Suprapubic skin (tissue), 4 donors: ENCODE data around the gene ABHD12B. TPM values are rescaled to one million over a fixed set of nuclear protein-coding genes. Genes with fewer than 3 reads are reported as not detected.

Experiments
- DNase-seq, 2 donors: peaks; one replicate each; pipeline ENCODE4 v3.0.0-alpha.2; 2019; ENCODE audit warnings: low spot score in 2 of 2
- H3K27ac ChIP-seq: fragments of 200-600 bp; sonication (generic); one replicate; pipeline ENCODE4 v1.5.1; 2019
- H3K27me3 ChIP-seq: fragments of 200-600 bp; sonication (generic); one replicate; pipeline ENCODE4 v1.5.1; 2019
- H3K36me3 ChIP-seq: fragments of 200-600 bp; sonication (generic); one replicate; pipeline ENCODE4 v1.5.1; 2019
- H3K4me1 ChIP-seq: fragments of 200-600 bp; sonication (generic); one replicate; pipeline ENCODE4 v1.5.1; 2019
- H3K4me3 ChIP-seq: fragments of 200-600 bp; sonication (generic); one replicate; pipeline ENCODE4 v1.5.1; 2019; ENCODE audit warnings: mild to moderate bottlenecking
- H3K9me3 ChIP-seq: fragments of 200-600 bp; sonication (generic); one replicate; pipeline ENCODE4 v1.5.1; 2019
- EP300 ChIP-seq: sonication (generic); formaldehyde crosslinking; IDR thresholded peaks from one replicate; pipeline ENCODE4 v1.6.1; 2017; ENCODE audit warnings: antibody characterized with exemption
- POLR2A ChIP-seq, 2 donors: fragments of 450-650 bp; IDR thresholded peaks; one replicate each; pipeline ENCODE4 v1.6.1; 2017; ENCODE audit warnings: antibody characterized with exemption in 2 of 2, mild to moderate bottlenecking in 2 of 2, moderate library complexity in 2 of 2
- POLR2AphosphoS5 ChIP-seq, 3 donors: sonication (generic); formaldehyde crosslinking; IDR thresholded peaks; one replicate each; pipeline ENCODE4 v1.6.1; 2017; ENCODE audit warnings: antibody characterized with exemption in 3 of 3
- WGBS: methylation state at CpG from one replicate; pipeline ENCODE4 v1.1.5; 2018; 5-methylcytosine and 5-hydroxymethylcytosine counted together
- total RNA-seq, 4 donors: library from RNA; depleted of rRNA; stranded (reverse); fragments of >200 nt; gene quantifications; one replicate each; pipeline ENCODE4 v1.1.0, GENCODE V29; 2016
- TF ChIP-seq, protein P1 (sequence below), 2 donors: fragments of 200-600 bp in 1 of 2; fragments of 450-650 bp in 1 of 2; sonication (generic) in 1 of 2; IDR thresholded peaks; one replicate each; pipeline ENCODE4 v1.5.1; 2016 to 2019; ENCODE audit warnings: antibody characterized with exemption in 2 of 2, mild to moderate bottlenecking in 1 of 2, moderate library complexity in 1 of 2

The ABHD12B gene
- total RNA-seq, 4 donors from 2014 or later, result 9.1 to 32.0 (median 25.2) TPM

DNA sequence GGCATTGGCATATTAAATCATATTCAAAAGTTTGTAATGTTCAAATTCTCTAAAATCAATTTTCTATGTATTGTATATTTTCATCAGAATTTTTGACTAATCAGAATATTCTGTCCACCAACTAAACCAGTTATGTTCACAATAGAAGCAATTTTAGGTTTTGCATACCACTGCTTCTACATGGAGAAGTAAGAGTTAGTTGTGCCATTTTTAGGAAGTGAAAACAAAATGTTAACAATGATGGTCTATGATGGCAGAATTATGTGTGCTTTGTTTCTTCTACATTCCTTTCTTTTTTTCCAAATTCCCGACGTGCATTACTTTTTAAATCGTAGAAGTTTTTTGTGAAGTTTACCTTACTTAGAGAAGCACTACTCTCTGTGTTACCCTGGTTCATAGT, 29.5 kb downstream of the ABHD12B start:
- no peaks in the 10 kb centered on the region for H3K27me3 ChIP-seq
- H3K4me3 ChIP-seq, result no peak overlapping the region
- peaks cover 25% of the 10 kb centered on the region for H3K36me3 ChIP-seq
- TF ChIP-seq POLR2A (IDR thresholded peaks at IDR 0.05), result no peak
- TF ChIP-seq, protein P1, sequence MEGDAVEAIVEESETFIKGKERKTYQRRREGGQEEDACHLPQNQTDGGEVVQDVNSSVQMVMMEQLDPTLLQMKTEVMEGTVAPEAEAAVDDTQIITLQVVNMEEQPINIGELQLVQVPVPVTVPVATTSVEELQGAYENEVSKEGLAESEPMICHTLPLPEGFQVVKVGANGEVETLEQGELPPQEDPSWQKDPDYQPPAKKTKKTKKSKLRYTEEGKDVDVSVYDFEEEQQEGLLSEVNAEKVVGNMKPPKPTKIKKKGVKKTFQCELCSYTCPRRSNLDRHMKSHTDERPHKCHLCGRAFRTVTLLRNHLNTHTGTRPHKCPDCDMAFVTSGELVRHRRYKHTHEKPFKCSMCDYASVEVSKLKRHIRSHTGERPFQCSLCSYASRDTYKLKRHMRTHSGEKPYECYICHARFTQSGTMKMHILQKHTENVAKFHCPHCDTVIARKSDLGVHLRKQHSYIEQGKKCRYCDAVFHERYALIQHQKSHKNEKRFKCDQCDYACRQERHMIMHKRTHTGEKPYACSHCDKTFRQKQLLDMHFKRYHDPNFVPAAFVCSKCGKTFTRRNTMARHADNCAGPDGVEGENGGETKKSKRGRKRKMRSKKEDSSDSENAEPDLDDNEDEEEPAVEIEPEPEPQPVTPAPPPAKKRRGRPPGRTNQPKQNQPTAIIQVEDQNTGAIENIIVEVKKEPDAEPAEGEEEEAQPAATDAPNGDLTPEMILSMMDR (IDR thresholded peaks at IDR 0.05), result no peak
- TF ChIP-seq EP300, result no peak
- TF ChIP-seq POLR2AphosphoS5 (IDR thresholded peaks at IDR 0.05), result no peak
- H3K27ac ChIP-seq, result no peak overlapping the region
- H3K4me1 ChIP-seq, result no peaks in the 10 kb centered on the region
- WGBS, result 88% methylated on average over 3 of the region's 3 CpGs
- DNase-seq, result no peak
- H3K9me3 ChIP-seq, result no peaks in the 10 kb centered on the region

DNA sequence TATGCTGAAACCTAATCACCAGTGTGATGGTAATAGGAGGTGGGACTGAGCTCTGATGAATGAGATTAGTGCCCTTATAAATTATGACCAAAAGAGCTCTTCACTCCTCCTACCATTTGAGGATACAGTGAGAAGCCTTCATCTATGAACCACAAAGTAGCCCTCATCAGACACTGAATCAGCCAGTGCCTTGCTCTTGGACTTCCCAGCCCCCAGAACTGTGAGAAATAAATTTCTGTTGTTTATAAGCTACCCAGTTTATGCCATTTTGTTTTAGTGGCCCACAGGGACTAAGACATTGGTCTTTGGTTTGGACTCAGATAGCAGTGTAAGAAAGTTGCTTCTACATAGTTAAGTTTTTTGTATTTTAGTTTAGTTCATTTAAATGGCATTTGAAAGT, 32.9 kb downstream of the ABHD12B start:
- H3K27ac ChIP-seq, result no peak overlapping the region
- no peaks in the 10 kb centered on the region for H3K27me3 ChIP-seq
- H3K36me3 ChIP-seq, result peaks cover 54% of the 10 kb centered on the region
- no peaks in the 10 kb centered on the region for H3K9me3 ChIP-seq
- no peak for TF ChIP-seq POLR2AphosphoS5 (IDR thresholded peaks at IDR 0.05)
- TF ChIP-seq, protein P1 (IDR thresholded peaks at IDR 0.05), result no peak
- no peak for TF ChIP-seq EP300
- no peak for TF ChIP-seq POLR2A (IDR thresholded peaks at IDR 0.05)
- H3K4me3 ChIP-seq, result no peak overlapping the region
- DNase-seq, result no peak
- H3K4me1 ChIP-seq, result no peaks in the 10 kb centered on the region

DNA sequence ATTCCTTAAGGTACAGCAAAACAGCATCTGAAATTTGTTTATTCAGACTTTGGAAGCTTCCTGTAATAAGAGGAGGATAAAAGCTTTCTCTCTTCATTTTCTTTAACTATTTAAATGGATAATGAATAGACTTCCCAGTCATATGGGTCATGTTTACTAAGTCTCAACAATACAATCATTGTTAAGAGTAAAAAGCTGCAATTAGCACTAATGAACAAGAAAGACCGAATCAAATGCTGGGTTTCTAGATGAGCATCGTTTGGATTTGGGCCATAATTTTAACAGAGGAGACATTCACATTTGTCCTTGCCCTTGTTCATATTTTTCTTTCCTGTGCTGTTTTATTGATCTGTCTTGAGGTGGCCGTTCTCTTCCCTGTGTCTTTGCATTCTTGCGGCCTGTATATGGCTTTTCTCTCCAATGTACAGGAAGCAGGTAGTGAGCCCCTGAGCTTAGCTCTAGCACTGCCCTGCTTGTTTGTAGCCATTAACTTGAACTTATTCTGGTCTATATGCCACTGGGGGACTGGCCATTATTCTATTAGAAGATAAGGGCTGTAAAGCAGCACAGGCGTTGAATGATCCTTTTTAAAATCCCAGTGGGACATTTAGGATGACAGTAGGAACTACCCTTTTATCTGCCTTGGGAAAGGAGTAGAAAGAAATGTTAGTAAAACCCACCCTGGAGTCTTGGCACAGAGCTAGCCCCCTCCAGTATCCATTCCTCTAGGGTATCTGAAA, 34.6 kb downstream of the ABHD12B start:
- Histone ChIP-seq H3K27ac (no peak overlapping the region), H3K4me1 (no peaks in the 10 kb centered on the region), H3K9me3 (no peaks in the 10 kb centered on the region), H3K27me3 (no peaks in the 10 kb centered on the region), H3K36me3 (peaks cover 71% of the 10 kb centered on the region), H3K4me3 (no peak overlapping the region)
- no peak for DNase-seq
- WGBS, result 72% methylated on average over 5 of the region's 5 CpGs
- TF ChIP-seq POLR2A (IDR thresholded peaks at IDR 0.05) (no peak), EP300 (no peak), POLR2AphosphoS5 (IDR thresholded peaks at IDR 0.05) (no peak)
- TF ChIP-seq, protein P1 (IDR thresholded peaks at IDR 0.05), result no peak

DNA sequence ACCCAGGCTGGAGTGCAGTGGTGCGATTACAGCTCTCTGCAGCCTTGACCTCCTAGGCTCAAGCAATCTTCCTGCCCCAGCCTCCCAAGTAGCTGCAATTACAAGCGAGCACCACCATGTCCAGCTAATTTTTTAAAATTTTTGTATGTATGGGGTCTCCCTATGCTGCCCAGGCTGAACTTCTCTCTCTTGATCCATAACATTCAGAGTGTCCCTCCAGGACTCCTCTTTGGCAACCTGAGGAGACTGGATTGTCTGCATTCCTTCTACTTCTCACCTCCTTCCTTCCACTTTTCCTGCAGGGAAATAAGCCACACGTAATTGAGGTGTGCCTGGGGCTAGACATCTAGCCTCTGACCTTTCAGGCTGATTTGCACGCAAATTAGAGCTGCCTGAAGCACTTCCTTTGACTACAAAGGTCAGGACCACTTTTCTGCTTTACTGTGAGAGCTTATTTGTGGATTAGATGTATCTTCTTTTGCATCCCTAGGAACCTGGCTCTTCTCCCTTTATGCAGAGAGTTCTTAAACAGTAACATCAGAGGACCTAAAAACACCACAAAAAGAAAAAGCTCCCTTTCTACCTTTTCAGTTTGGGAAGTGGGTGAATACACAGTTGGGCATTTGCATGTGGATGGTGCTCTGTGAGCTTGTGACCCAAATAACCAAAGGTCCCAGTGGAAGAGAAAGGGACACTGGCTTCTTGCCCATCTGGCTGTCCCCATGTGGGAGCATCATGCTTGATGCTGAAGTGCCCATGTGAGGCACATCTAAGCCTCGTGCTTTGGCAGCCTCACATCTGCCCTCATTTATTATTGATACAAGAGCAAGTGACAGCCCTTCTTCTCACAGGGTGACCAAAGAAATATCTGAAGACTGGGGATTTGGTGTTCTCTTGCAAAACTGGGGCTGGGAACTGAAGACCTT, 38.9 kb downstream of the ABHD12B start:
- 79% methylated on average over 5 of the region's 5 CpGs for WGBS

More for the DNA sequence above, 38.9 kb downstream of the ABHD12B start:
- Histone ChIP-seq H3K27me3 (no peaks in the 10 kb centered on the region), H3K4me3 (no peak overlapping the region), H3K9me3 (no peaks in the 10 kb centered on the region), H3K4me1 (no peaks in the 10 kb centered on the region), H3K36me3 (peaks cover 92% of the 10 kb centered on the region), H3K27ac (no peak overlapping the region)
- DNase-seq, result no peak
- TF ChIP-seq POLR2AphosphoS5 (IDR thresholded peaks at IDR 0.05), result no peak
- TF ChIP-seq POLR2A (IDR thresholded peaks at IDR 0.05), result no peak
- TF ChIP-seq EP300, result no peak
- TF ChIP-seq, protein P1 (IDR thresholded peaks at IDR 0.05), result no peak
